Right hindlimb (tissue), 1 donor: ENCODE measurements around the gene FUBP3.
"Not testable (repeated sequence)": the region's sequence is repeated elsewhere in the genome, so short reads cannot be mapped to it uniquely, and the experiment has no call there.

Experiments used
- DNase-seq: peaks from one replicate; pipeline ENCODE4 v3.0.0-alpha.2; 2018

The FUBP3 gene

GRCh38 chr9:130556396-130557076 lies 22.8 kb upstream of the FUBP3 start:
- no peak for DNase-seq

GRCh38 chr9:130557077-130557468 lies 22.3 kb upstream of the FUBP3 start:
- no peak for DNase-seq

GRCh38 chr9:130561056-130561455 lies 18.3 kb upstream of the FUBP3 start:
- no peak for DNase-seq

- DNase-seq: not testable (repeated sequence)
Observed at GRCh38 chr9:130562525-130562924, 16.9 kb upstream of the FUBP3 start.

- DNase-seq: no peak
Observed at GRCh38 chr9:130563797-130564196, 15.6 kb upstream of the FUBP3 start.

- DNase-seq: no peak
Observed at GRCh38 chr9:130565792-130566191, 13.6 kb upstream of the FUBP3 start.

- DNase-seq: no peak
Observed at GRCh38 chr9:130570208-130570607, 9.2 kb upstream of the FUBP3 start.

- DNase-seq: no peak
Observed at GRCh38 chr9:130575514-130575913, 3.9 kb upstream of the FUBP3 start.

- DNase-seq: no peak
Observed at GRCh38 chr9:130576176-130576575, 3.2 kb upstream of the FUBP3 start.

GRCh38 chr9:130579738-130580463 lies 524 bp downstream of the FUBP3 start:
- DNase-seq: no peak

GRCh38 chr9:130581766-130582165 lies 2.4 kb downstream of the FUBP3 start:
- DNase-seq: no peak

- DNase-seq: no peak
Observed at GRCh38 chr9:130583271-130583670, 3.9 kb downstream of the FUBP3 start.

GRCh38 chr9:130587921-130588320 lies 8.5 kb downstream of the FUBP3 start:
- DNase-seq: no peak

- no peak for DNase-seq
Observed at GRCh38 chr9:130588416-130588815, 9.0 kb downstream of the FUBP3 start.

- no peak for DNase-seq
Observed at GRCh38 chr9:130589754-130590153, 10.4 kb downstream of the FUBP3 start.

GRCh38 chr9:130590305-130590704 lies 10.9 kb downstream of the FUBP3 start:
- DNase-seq: no peak

GRCh38 chr9:130593020-130593419 lies 13.6 kb downstream of the FUBP3 start:
- no peak for DNase-seq

- DNase-seq: no peak
Observed at GRCh38 chr9:130597228-130597627, 17.9 kb downstream of the FUBP3 start.

GRCh38 chr9:130598188-130598587 lies 18.8 kb downstream of the FUBP3 start:
- DNase-seq: no peak

GRCh38 chr9:130599625-130600024 lies 20.2 kb downstream of the FUBP3 start:
- DNase-seq: no peak

- DNase-seq: no peak
Observed at GRCh38 chr9:130601100-130601499, 21.7 kb downstream of the FUBP3 start.

GRCh38 chr9:130604295-130604694 lies 24.9 kb downstream of the FUBP3 start:
- no peak for DNase-seq

GRCh38 chr9:130606887-130607600 lies 27.7 kb downstream of the FUBP3 start:
- DNase-seq: no peak
